DMS153 treated with DMSO at 0.1 percent for 48 hours (cell line): Measurements from ENCODE around the gene POLR1H.

Source experiments
- DNase-seq: peaks from one replicate; lab custom pipeline; 2025; ENCODE audit not compliant: unreplicated experiment; lab: John Stamatoyannopoulos, UW

The POLR1H gene

DNA sequence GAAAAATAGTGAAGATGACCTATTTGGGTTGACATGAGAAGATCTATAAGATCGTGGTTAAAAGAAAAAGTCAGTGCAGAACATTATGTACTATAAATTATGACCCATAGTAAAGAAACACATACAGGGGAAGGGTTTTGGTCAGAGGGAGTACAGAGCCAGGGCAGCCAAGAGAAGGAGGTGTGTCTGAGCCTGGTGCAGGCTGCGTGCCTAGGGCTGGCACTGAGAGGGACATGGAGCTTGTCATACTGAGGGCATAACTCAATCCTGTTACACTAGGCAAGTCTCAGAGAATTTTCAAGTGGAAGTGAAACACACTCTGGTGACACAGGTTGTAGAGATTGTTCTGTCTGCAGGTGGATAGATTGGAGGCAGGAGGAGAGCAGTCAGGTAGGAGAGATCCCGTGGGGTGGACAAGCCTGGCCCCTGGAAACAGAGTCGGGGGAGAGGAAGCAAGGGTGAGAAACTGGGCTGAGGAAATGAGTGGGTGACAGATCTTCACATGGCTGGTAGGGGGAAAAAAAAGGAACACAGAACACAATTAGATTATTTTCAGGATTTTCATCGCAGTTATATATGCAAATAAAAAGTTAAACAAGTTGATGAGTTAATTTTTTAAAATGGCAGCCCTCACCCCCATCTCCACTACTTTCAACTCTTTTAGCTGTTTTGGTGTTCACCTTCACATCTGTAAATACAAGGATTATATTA, 33.0 kb downstream of the POLR1H start:
- no peak for DNase-seq

- DNase-seq, result no peak
These were observed 35.8 kb downstream of the POLR1H start for GRCh38 chr6:30096829-30097228.

DNA sequence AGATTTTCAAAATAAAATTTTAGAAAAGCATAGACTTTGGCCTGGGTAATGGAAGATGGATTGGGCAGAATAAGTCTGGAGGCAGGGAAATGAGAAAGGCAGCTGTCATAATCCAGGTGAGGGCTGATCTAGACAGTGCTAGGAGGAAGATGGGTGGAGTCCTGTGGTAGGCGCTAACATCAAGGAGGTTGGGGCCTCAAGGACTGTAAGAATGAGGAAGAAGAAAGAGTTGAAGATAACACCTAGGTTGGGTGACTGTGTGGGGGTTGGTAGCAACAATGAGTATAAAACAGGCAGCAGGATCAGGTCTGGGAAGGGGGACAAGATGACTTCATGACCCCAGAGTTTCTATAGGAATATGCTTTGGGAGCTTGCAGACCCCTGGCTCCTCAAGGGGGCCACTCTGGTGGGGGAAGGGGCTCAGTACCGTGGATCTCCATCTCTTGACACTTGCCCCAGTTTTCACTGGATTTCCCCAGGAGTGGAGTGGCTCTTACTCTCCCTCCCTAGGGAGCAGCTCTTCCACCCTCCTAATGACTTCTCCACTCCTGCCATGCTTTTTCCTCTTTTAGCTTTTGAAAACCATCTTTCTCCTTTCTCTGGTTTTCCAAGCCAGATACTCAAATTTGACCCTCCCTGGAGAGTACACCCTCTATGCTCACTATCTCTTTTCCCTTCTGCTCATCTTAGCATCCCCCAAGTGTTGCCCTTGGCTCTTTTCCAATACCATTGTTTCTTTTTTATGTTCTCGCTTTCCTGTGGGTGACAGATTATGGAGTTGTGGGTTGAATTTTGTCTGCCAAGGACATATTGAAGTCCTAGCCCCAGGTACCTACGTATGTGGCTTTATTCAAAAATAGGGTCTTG, 37.1 kb downstream of the POLR1H start:
- DNase-seq, result no peak

GRCh38 chr6:30100154-30100553, 39.1 kb downstream of the POLR1H start:
- no peak for DNase-seq

GRCh38 chr6:30100585-30101443, 39.7 kb downstream of the POLR1H start:
- no peak for DNase-seq

GRCh38 chr6:30101444-30102413, 40.7 kb downstream of the POLR1H start:
- DNase-seq, result peak; percentile 40

DNA sequence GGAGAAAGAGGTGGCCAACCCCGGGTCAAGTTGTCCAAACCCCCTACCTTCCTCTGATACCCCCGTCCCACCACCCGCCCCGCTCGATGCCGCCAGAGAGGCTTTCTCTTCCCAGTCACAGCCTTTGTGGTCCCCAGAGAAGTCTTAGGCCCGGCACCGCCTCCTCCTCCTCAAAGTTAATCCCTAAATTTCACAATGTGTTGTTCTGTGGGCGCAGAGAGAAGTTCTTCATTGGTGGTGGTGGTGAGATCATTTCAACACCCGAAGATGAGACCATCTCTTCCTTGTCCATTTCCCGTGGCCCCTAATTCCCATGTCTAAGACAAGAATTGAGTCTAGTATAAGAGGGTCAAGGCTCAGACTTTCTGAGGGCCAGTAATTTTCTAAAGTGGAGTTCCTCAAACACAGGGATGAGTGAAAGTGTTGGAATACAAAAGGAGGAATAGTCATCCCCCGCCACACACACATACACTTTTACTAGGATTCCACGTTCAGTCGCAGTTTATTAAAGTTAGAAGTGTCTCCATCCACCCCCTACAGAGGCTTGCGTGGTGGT, 41.4 kb downstream of the POLR1H start:
- no peak for DNase-seq

DNA sequence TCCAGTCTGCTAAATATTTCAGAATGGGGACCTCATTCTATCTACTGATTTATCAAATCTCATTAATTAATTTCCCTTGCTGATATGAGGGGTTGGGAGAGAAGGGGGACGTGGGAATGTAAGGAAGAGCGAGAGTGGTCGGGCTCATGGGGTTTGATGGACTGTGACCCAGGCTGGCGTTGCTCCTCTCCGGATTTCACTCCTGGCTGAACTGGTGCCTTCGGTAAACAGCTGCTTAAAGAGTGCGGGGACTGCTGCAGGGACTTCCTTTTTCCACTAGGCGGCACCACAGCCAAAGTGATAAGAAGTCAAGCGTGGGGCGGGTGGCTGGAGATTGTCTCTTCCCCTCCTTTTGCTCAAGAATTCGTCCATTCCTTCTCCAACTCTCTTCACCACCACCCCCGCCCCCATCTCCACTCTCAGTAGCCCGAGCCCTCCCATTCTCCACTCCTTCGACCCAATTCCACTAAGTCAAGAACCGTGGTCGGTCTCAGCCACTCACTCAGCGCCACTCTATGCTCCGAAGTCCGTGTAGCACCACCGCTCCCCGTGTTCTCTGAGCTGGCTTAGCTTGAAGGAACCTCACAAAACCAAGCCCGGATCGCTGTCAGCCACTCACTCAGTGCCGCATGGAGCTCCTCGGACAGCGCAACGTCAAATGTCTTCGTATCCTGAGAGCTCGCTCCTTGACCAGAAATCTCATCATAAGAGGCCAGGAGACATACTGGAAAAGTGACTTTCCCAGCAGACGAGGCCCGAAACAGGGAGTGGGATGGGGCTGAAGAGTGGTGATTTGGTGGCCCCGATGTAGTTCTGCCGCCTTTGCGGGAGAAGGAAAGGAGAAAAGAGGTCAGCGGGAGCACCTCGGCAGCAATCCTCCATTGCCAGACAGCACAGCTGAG, 42.2 kb downstream of the POLR1H start:
- peak; percentile 77 for DNase-seq

GRCh38 chr6:30103872-30104179, 42.8 kb downstream of the POLR1H start:
- no peak for DNase-seq

DNA sequence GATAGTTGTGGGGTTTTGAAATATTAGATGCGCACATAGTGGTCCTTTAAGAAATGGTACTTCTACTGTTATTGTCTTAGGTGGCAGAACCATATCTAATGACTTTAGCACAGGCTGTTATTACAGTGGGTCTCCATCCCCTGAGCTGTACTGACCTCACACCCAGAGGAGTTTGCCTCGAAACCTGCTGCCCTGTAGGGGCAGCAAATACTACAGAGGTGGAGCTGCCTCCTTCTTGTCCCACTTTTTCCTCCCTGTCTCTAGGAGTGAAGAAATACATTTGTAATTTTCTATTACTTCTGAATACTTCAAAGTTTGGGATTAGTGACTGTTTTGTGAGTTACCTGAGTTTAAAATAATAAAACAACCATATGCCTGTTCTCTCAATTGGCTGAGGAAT, 43.6 kb downstream of the POLR1H start:
- DNase-seq, result no peak

DNA sequence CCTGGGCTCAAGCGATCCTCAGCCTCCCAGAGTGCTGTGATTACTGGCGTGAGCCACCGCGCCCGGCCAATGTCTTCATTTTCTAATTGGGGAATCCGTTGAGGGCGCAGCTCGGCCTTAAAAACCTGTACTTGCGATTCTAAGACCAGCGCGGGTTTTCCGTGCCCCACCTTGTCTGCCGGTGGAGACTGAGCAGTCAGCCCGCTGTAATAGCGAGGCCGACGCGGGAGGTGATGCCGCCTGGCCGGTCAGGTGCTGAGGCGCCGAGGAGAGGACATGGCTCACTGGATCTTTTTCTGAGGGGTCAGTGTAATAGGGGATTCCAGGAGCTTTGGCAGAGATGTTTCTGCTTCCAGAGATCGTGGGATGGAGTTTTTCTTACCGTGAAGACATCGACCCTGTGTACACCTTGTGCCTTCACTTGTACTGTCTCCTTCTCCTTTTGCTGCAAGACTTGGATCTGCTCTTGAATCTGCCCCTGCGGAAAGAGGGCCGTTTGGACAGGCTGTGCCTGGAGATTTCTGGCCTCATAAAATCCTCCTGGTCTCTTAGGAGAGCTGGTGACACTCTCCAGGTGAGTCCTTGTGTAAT, 50.3 kb downstream of the POLR1H start:
- no peak for DNase-seq

GRCh38 chr6:30112402-30112994, 51.4 kb downstream of the POLR1H start:
- DNase-seq, result no peak

DNA sequence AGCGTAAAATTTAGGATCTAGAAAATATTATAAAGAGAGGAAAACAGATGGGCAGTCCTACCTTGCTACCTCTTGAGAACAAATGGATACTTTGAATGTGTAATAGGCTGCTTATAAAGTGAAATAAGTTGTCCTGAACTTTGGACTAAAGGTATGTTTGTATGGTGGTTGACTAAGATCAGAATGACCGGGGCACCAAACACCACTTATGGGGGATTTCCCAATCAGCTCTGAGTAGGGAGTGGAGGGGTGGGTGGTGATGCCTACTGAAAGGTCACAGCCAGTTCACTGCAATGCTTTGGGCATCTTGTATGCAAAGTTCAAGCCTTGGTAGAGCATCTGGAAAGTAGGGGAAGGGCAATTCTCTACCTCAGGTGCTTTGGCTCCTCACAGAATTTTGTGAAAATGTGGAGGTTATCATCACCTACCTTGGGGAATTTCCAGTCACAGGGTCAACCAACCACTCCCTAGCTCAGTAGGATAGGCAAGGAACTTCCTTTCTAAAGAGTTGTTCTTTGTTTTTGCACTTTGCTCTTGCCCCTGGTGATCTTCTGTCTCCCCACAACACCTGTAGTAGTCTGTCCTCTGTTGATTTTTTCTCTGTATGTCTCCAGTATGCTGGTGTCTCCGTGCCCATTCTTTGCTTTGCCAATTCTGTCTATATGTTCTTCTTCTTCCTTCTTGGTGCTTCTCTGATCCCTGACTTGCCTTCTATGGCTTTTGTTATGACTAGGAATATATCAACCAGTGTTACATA, 52.1 kb downstream of the POLR1H start, which contains the start of gene TRIM31:
Gene TRIM31 (minus strand): TSS at position 88 of the 757 bp plus-strand sequence. CDS start 285 bp downstream, outside the sequence.
- no peak for DNase-seq

DNA sequence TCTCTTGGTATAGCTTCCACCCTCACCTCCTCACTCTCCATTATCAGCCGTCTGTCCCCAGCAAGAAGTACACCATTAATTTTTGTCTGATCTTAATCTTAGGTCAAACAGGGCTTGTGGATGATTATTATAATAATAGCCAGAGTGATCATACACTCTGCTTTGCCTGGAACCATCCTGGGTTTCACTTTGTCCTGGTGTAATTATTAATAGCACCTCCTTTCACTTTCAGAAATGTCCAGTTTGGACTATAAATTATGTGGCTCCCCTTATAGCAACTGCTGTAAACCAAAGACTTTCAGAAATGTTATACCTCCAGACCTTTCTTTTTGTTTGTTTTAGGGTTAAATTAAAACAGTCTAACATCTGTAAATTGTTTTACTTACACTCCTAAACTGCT, 52.8 kb downstream of the POLR1H start:
- no peak for DNase-seq
